GM18499 (cell line): ENCODE measurements around the gene PLA2G6.

Experiments
- ATAC-seq: cut with Tn5 transposase; IDR thresholded peaks from one replicate; pipeline ENCODE4 v1.9.1; 2021; ENCODE audit warnings: moderate number of reproducible peaks; ENCODE audit not compliant: insufficient read depth, unreplicated experiment

PLA2G6 gene

GRCh38 chr22:38214302-38215056 lies 32.8 kb upstream of the PLA2G6 start:
- ATAC-seq = no peak

GRCh38 chr22:38213990-38214301 lies 32.3 kb upstream of the PLA2G6 start:
- ATAC-seq = no peak

GRCh38 chr22:38213319-38213989 lies 31.8 kb upstream of the PLA2G6 start:
- ATAC-seq = no peak

- no peak for ATAC-seq
These were observed 30.8 kb upstream of the PLA2G6 start for GRCh38 chr22:38212442-38212841.

- ATAC-seq = no peak
These were observed 29.9 kb upstream of the PLA2G6 start for GRCh38 chr22:38211556-38211955.

- no peak for ATAC-seq
These were observed 26.9 kb upstream of the PLA2G6 start for GRCh38 chr22:38208551-38208968.

- no peak for ATAC-seq
These were observed 26.3 kb upstream of the PLA2G6 start for GRCh38 chr22:38207898-38208432.

GRCh38 chr22:38205261-38206128 lies 23.9 kb upstream of the PLA2G6 start:
- no peak for ATAC-seq

- ATAC-seq = no peak
These were observed 23.2 kb upstream of the PLA2G6 start for GRCh38 chr22:38204784-38205183.

GRCh38 chr22:38203855-38204514 lies 22.4 kb upstream of the PLA2G6 start:
- no peak for ATAC-seq

GRCh38 chr22:38203090-38203810 lies 21.6 kb upstream of the PLA2G6 start:
- no peak for ATAC-seq

- ATAC-seq = no peak
These were observed 20.9 kb upstream of the PLA2G6 start for GRCh38 chr22:38202437-38203089.

- ATAC-seq = no peak
These were observed 20.2 kb upstream of the PLA2G6 start, which contains the start of gene MAFF for GRCh38 chr22:38201711-38202436. MAFF (plus strand) TSS chr22:38201994; CDS start chr22:38213854, 11,860 bp downstream.

- ATAC-seq = no peak
These were observed 19.7 kb upstream of the PLA2G6 start for GRCh38 chr22:38201371-38201710.

- no peak for ATAC-seq
These were observed 18.4 kb upstream of the PLA2G6 start for GRCh38 chr22:38199826-38200559.

- ATAC-seq = no peak
These were observed 15.3 kb upstream of the PLA2G6 start for GRCh38 chr22:38196791-38197419.

- ATAC-seq = no peak
These were observed 11.9 kb upstream of the PLA2G6 start for GRCh38 chr22:38193580-38193979.
